ENCODE results near the gene ABCA8. TPM values are rescaled to one million over a fixed set of nuclear protein-coding genes. Genes with fewer than 3 reads are reported as not detected.

Gene ABCA8
- total and polyA plus RNA-seq, 2 of the 8 experiments (the other 6 are each of a cell fraction or from before 2014, with no cell fraction given): not detected

GRCh38 chr17:68820825-68821481, 134.2 kb downstream of the ABCA8 start:
- Histone ChIP-seq H2BK120ac (replicated peaks; ENCODE audit: low read depth, low read length) (no peak overlapping the region), H4K5ac (ENCODE audit: insufficient read length, low read depth, low read length) (no peak overlapping the region), H2AFZ (ENCODE audit: low read length) (no peak overlapping the region), H3K14ac (ENCODE audit: insufficient read length) (no peak overlapping the region), H3K27ac (ENCODE audit: low read depth, low read length) (no peak overlapping the region), H3K79me2 (ENCODE audit: control insufficient read depth in 1 of 2, insufficient read depth in 2 of 2, low read length in 2 of 2) (no peaks in the 10 kb centered on the region), H4K8ac (ENCODE audit: extremely low read depth, insufficient read depth, low read length) (no peak overlapping the region), H4K20me1 (replicated peaks in 1 of 2; ENCODE audit: control insufficient read depth in 1 of 2, insufficient read depth in 2 of 2, low read length in 2 of 2) (no peaks in the 10 kb centered on the region), H3K27me3 (replicated peaks in 1 of 4; ENCODE audit: control insufficient read depth in 3 of 4, extremely low read depth in 1 of 4, insufficient read depth in 3 of 4, low read length in 3 of 4) (no peaks in the 10 kb centered on the region), H3K36me3 (ENCODE audit: control insufficient read depth in 2 of 4, insufficient read depth in 4 of 4, low read length in 3 of 4) (no peaks in the 10 kb centered on the region), H3K23ac (ENCODE audit: insufficient read length) (no peak overlapping the region), H2BK12ac (ENCODE audit: low read depth, low read length) (no peak overlapping the region), H4K91ac (replicated peaks; ENCODE audit: insufficient read length, low read length) (no peak overlapping the region), H3K4me1 (replicated peaks in 1 of 4; ENCODE audit: control insufficient read depth in 3 of 4, insufficient read depth in 4 of 4, low read length in 3 of 4) (no peaks in the 10 kb centered on the region), H3K9ac (replicated peaks in 1 of 4; ENCODE audit: extremely low read depth in 1 of 4, low read depth in 3 of 4, low read length in 3 of 4) (no peak overlapping the region; a peak in 1 of 7 replicates), H3K4ac (replicated peaks; ENCODE audit: insufficient read length, low read depth, low read length) (no peak overlapping the region), H2AK5ac (ENCODE audit: low read depth, low read length) (no peak overlapping the region), H3K79me1 (ENCODE audit: low read depth, low read length) (no peaks in the 10 kb centered on the region), H3K9me3 (ENCODE audit: insufficient read depth in 2 of 2, low read depth in 1 of 2, low read length in 1 of 2) (no peaks in the 10 kb centered on the region), H2BK15ac (ENCODE audit: low read length) (no peak overlapping the region), H3K23me2 (ENCODE audit: low read depth, low read length) (no peaks in the 10 kb centered on the region), H3K4me2 (ENCODE audit: insufficient read depth in 1 of 2, low read depth in 2 of 2, low read length in 2 of 2) (no peak overlapping the region), H3K18ac (ENCODE audit: extremely low read depth, low read length) (no peak overlapping the region), H3K56ac (replicated peaks; ENCODE audit: insufficient read length, low read depth, low read length) (no peak overlapping the region), H3K4me3 (ENCODE audit: extremely low read depth in 1 of 4, insufficient read depth in 2 of 4, low read depth in 3 of 4, low read length in 4 of 4) (no peak overlapping the region), H2BK20ac (ENCODE audit: low read length) (no peak overlapping the region), H2BK5ac (ENCODE audit: low read depth, low read length) (no peak overlapping the region)
- TF ChIP-seq CEBPB (IDR thresholded peaks at IDR 0.05; ENCODE audit: low read depth, low read length) (peak; percentile 39; the same call in 1 of the 2 replicates), RAD21 (IDR thresholded peaks at IDR 0.05 in 1 of 2, conservative IDR thresholded peaks at IDR 0.05 in 1 of 2; ENCODE audit: low read depth in 2 of 2, low read length in 2 of 2) (no peak)
- FAIRE-seq (no peak), DNase-seq (ENCODE audit: low read depth in 1 of 2, low spot score in 2 of 2) (no peak)
- ChIA-PET POLR2A (ENCODE audit: partially characterized antibody) (no interaction called here), CTCF (ENCODE audit: partially characterized antibody) (interaction anchor here (0.6 to 1.1 kb wide), 2 partner anchors 237 to 418 kb away, joined by 3 read pairs; no protein-coding TSS in a partner anchor)
- WGBS, 2 experiments (ENCODE audit: extremely low coverage in 1 of 2, insufficient coverage in 1 of 2, insufficient read length in 1 of 2, insufficient replicate concordance in 2 of 2, low coverage in 1 of 2, low lambda C conversion rate in 2 of 2, missing lambda C conversion rate in 1 of 2): 90% methylated on average over 8 of the region's 8 CpGs; no CpG with 5 or more reads in 1 of the 2 experiments
